KG1 (cell line): ENCODE data around the gene CPLANE1.
"Not testable (repeated sequence)": the region's sequence is repeated elsewhere in the genome, so short reads cannot be mapped to it uniquely, and the experiment has no call there.

Experiments used
- DNase-seq: peaks from one replicate; lab custom pipeline; 2025; lab: John Stamatoyannopoulos, UW

Gene CPLANE1

GRCh38 chr5:37248970-37249814, at the start of gene CPLANE1:
CPLANE1 (minus strand) TSS chr5:37249376; CDS start chr5:37247698, 1,678 bp downstream.
- peak; percentile 71 for DNase-seq

GRCh38 chr5:37296313-37296712, 47.1 kb upstream of the CPLANE1 start:
- not testable (repeated sequence) for DNase-seq

GRCh38 chr5:37283214-37283820, 34.1 kb upstream of the CPLANE1 start:
- no peak for DNase-seq

GRCh38 chr5:37275511-37275910, 26.3 kb upstream of the CPLANE1 start:
- no peak for DNase-seq

- no peak for DNase-seq
Measured at GRCh38 chr5:37272511-37272910, 23.3 kb upstream of the CPLANE1 start.

GRCh38 chr5:37268100-37268499, 18.9 kb upstream of the CPLANE1 start:
- not testable (repeated sequence) for DNase-seq

GRCh38 chr5:37255774-37256358, 6.7 kb upstream of the CPLANE1 start:
- DNase-seq, result no peak

- DNase-seq, result no peak
Measured at GRCh38 chr5:37254581-37254980, 5.4 kb upstream of the CPLANE1 start.

GRCh38 chr5:37251665-37252064, 2.5 kb upstream of the CPLANE1 start:
- no peak for DNase-seq

GRCh38 chr5:37249815-37250164, 614 bp upstream of the CPLANE1 start:
- DNase-seq, result no peak

- no peak for DNase-seq
Measured at GRCh38 chr5:37248421-37248969, 681 bp downstream of the CPLANE1 start.

GRCh38 chr5:37247496-37247895, 1.7 kb downstream of the CPLANE1 start:
- no peak for DNase-seq

- no peak for DNase-seq
Measured at GRCh38 chr5:37247036-37247435, 2.1 kb downstream of the CPLANE1 start.

- no peak for DNase-seq
Measured at GRCh38 chr5:37234288-37234687, 14.9 kb downstream of the CPLANE1 start.

- DNase-seq, result no peak
Measured at GRCh38 chr5:37226377-37226776, 22.8 kb downstream of the CPLANE1 start.

- DNase-seq, result no peak
Measured at GRCh38 chr5:37222181-37222580, 27.0 kb downstream of the CPLANE1 start.

GRCh38 chr5:37220426-37220825, 28.8 kb downstream of the CPLANE1 start:
- not testable (repeated sequence) for DNase-seq

GRCh38 chr5:37219384-37219783, 29.8 kb downstream of the CPLANE1 start:
- DNase-seq, result not testable (repeated sequence)

GRCh38 chr5:37217976-37218375, 31.2 kb downstream of the CPLANE1 start:
- DNase-seq, result no peak

- DNase-seq, result no peak
Measured at GRCh38 chr5:37214550-37214949, 34.6 kb downstream of the CPLANE1 start.

GRCh38 chr5:37212096-37212495, 37.1 kb downstream of the CPLANE1 start:
- DNase-seq, result no peak

- no peak for DNase-seq
Measured at GRCh38 chr5:37211661-37212060, 37.5 kb downstream of the CPLANE1 start.
